Kidney epithelial cell (primary cell): ENCODE results near the gene RBMX. TPM values are rescaled to one million over a fixed set of nuclear protein-coding genes. Genes with fewer than 3 reads are reported as not detected.
"Not testable (repeated sequence)": the region's sequence is repeated elsewhere in the genome, so short reads cannot be mapped to it uniquely, and the experiment has no call there.

Experiments
- DNase-seq: peaks from one replicate; pipeline ENCODE4 v3.0.0-alpha.2; 2010; ENCODE audit warnings: low read depth
- H3K27me3 ChIP-seq: 2 replicates; pipeline ENCODE4 v1.6.0; 2011; ENCODE audit warnings: low read length; ENCODE audit not compliant: control insufficient read depth, insufficient read depth
- H3K36me3 ChIP-seq: 2 replicates; pipeline ENCODE4 v1.5.1; 2011; ENCODE audit warnings: low read length; ENCODE audit not compliant: control insufficient read depth, insufficient read depth
- H3K4me3 ChIP-seq: 2 replicates; pipeline ENCODE4 v1.5.1; 2011; ENCODE audit warnings: low read depth, mild to moderate bottlenecking, control low read depth, low read length
- total RNA-seq: library from RNA; depleted of rRNA; stranded (reverse); fragments of >200 nt; gene quantifications from 2 replicates; pipeline ENCODE4 v1.2.3, GENCODE V29; 2015
- TF ChIP-seq, protein P1 (sequence below): IDR thresholded peaks from 2 replicates; pipeline ENCODE4 v1.5.1; 2011; ENCODE audit warnings: mild to moderate bottlenecking, moderate library complexity, low read length, control low read depth, inconsistent platforms; ENCODE audit not compliant: insufficient read depth, poor library complexity, severe bottlenecking

Gene RBMX
- total RNA-seq, 1 donor from 2014 or later: 338 TPM

DNA sequence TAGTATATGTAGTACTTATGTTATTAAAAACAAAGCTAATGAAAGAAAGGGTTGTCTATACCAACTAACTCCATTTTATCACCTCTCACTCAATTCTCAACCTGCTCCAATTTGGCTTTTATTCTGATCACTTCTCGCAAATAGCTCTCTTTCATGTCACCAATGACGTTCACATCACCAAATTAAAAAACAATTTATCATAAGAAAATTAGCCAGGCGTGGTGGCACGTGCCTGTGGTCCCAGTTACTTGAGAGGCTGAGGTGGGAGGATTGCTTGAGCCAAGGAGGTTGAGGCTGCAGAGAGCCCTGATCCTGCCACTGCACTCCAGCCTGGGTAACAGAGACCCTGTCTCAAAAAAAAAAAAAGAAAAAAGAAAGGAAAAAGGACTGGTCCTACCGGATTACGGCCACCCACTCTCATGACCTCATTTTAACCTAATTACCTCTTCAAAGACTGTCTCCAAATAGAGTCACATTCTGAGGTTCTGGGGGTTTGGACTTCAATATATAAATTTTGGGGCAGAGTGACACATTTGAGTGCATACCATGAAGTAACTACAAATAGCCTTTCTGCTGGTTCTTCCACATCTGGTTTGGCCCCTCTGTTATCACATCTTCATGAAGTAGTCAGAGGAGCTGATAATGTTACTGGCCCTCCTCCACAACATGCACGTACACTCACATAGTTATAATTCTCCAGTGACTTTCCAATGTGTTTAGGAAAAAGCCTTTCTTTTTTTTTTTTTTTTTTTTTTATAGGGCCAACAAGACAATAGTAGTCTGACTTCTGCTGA is 15.8 kb upstream of the RBMX start:
- no peak for DNase-seq
- TF ChIP-seq, protein P1, sequence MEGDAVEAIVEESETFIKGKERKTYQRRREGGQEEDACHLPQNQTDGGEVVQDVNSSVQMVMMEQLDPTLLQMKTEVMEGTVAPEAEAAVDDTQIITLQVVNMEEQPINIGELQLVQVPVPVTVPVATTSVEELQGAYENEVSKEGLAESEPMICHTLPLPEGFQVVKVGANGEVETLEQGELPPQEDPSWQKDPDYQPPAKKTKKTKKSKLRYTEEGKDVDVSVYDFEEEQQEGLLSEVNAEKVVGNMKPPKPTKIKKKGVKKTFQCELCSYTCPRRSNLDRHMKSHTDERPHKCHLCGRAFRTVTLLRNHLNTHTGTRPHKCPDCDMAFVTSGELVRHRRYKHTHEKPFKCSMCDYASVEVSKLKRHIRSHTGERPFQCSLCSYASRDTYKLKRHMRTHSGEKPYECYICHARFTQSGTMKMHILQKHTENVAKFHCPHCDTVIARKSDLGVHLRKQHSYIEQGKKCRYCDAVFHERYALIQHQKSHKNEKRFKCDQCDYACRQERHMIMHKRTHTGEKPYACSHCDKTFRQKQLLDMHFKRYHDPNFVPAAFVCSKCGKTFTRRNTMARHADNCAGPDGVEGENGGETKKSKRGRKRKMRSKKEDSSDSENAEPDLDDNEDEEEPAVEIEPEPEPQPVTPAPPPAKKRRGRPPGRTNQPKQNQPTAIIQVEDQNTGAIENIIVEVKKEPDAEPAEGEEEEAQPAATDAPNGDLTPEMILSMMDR: no peak
- no peaks in the 10 kb centered on the region for H3K36me3 ChIP-seq
- H3K4me3 ChIP-seq: no peak overlapping the region
- H3K27me3 ChIP-seq: no peaks in the 10 kb centered on the region

DNA sequence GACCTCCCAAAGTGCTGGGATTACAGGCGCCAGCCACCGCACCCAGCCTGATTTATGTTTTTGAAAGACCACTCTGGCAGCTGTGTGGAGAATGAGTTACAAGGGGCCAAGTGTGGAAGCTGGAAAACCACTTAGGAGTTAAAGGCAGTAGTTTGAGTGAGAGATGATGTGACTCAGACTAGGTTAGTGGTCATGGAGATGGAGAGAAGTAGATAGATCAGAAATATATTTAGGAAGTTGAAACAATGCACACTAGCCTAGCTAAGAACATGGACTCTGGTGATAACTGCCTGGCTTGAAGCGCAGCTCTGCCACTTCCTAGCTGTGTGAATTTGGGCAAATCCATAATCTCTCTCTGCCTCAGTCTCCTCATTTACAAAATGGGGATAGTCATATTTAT is 11.9 kb upstream of the RBMX start:
- no peaks in the 10 kb centered on the region for H3K27me3 ChIP-seq
- TF ChIP-seq, protein P1: no peak
- no peaks in the 10 kb centered on the region for H3K36me3 ChIP-seq
- no peak overlapping the region for H3K4me3 ChIP-seq
- DNase-seq: no peak

- H3K27me3 ChIP-seq, DNase-seq, H3K4me3 ChIP-seq, H3K36me3 ChIP-seq: not testable (repeated sequence)
These were observed 10.1 kb upstream of the RBMX start for GRCh38 chrX:136890596-136890995.

DNA sequence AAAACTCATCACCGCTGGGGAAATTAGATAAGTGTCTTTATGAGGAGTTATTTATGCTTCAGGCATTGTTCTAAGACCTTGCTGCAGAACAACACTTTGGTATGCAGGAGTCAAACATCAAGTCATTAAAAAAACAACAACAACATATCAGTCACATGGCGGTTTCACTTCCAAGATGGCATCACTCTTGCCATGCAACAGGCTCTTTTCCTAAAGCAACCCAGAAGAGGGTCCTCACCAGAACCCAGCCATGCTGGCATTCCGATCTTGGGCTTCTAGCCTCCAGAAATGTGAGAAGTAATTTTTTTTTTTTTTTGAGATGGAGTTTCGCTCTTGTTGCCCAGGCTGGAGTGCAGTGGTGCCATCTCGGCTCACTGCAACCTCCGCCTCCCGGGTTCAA is 8.7 kb upstream of the RBMX start:
- DNase-seq: no peak
- Histone ChIP-seq H3K36me3 (no peaks in the 10 kb centered on the region), H3K4me3 (no peak overlapping the region), H3K27me3 (no peaks in the 10 kb centered on the region)
- TF ChIP-seq, protein P1: no peak

GRCh38 chrX:136880003-136880451 is 498 bp downstream of the RBMX start:
- Histone ChIP-seq H3K4me3 (peak overlapping the region; percentile 71), H3K27me3 (no peaks in the 10 kb centered on the region), H3K36me3 (no peaks in the 10 kb centered on the region)
- TF ChIP-seq, protein P1: no peak
- DNase-seq: no peak

GRCh38 chrX:136879001-136879687 is 1.4 kb downstream of the RBMX start:
- Histone ChIP-seq H3K27me3 (no peaks in the 10 kb centered on the region), H3K4me3 (peak overlapping the region; percentile 71), H3K36me3 (no peaks in the 10 kb centered on the region)
- TF ChIP-seq, protein P1: no peak
- DNase-seq: no peak
